Skeletal muscle satellite cell (primary cell): Measurements from ENCODE around the gene ACTL8.

ENCODE experiments used
- H3K27me3 ChIP-seq: 2 replicates; pipeline ENCODE4 v1.7.0; 2013; ENCODE audit warnings: low read length; ENCODE audit not compliant: control insufficient read depth, insufficient read depth
- H3K36me3 ChIP-seq: 2 replicates; pipeline ENCODE4 v1.7.0; 2013; ENCODE audit warnings: mild to moderate bottlenecking, control low read depth, low read length; ENCODE audit not compliant: insufficient read depth
- H3K4me1 ChIP-seq: 2 replicates; pipeline ENCODE4 v1.7.0; 2013; ENCODE audit warnings: low read length; ENCODE audit not compliant: control insufficient read depth, insufficient read depth
- H3K4me2 ChIP-seq: 2 replicates; pipeline ENCODE4 v1.7.0; 2013; ENCODE audit warnings: mild to moderate bottlenecking, low read length
- H3K4me3 ChIP-seq: 2 replicates; pipeline ENCODE4 v1.7.0; 2013; ENCODE audit warnings: low read length
- H3K9ac ChIP-seq: 2 replicates; pipeline ENCODE4 v1.7.0; 2013; ENCODE audit warnings: mild to moderate bottlenecking, low read depth, low read length, moderate library complexity
- H3K9me3 ChIP-seq: replicated peaks from 2 replicates; pipeline ENCODE4 v1.7.0; 2013; ENCODE audit warnings: mild to moderate bottlenecking, control low read depth, low read length

The ACTL8 gene

DNA sequence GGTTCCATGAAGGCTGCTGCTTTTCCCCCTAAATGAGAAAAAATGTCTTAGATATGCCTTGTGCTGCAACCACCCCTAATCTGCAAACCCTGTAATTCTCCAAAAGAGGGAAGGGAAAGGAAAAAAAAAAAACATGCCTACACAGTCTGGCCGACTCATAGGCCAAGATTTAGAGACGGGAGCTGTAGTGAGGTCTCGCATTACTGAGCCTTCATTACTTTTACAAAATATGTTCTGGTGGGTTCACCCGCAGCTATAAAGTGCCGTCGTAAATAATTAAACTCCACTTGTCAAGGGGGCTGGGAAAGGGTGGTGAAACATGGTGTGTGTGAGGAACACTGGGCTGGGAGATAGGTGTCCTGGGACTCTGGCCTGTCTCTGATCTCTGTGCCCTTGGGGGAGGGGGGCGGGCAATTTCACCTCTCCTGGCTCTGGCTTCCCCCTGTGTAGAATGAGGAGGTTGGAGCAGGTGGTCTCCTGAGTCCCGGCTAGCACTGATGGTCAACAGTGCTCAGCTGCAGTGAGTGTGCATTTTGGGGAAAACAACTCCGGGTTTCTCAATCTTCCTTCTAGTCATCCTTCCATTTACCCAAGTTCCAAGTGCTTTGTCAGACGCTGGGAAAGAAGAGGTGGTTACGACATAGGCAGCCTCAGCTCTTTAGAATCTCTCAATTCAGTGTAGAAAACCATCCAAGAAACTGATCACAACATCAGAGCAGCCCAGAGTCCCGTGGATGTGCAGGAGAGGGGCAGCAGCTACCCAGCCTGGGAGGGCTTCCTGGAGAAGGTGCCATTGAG, 82.3 kb downstream of the ACTL8 start:
- no peaks in the 10 kb centered on the region for H3K9me3 ChIP-seq
- no peak overlapping the region for H3K9ac ChIP-seq
- no peak overlapping the region for H3K4me2 ChIP-seq
- no peaks in the 10 kb centered on the region for H3K36me3 ChIP-seq
- peaks cover 47% of the 10 kb centered on the region for H3K27me3 ChIP-seq
- no peak overlapping the region for H3K4me3 ChIP-seq
- no peaks in the 10 kb centered on the region for H3K4me1 ChIP-seq

DNA sequence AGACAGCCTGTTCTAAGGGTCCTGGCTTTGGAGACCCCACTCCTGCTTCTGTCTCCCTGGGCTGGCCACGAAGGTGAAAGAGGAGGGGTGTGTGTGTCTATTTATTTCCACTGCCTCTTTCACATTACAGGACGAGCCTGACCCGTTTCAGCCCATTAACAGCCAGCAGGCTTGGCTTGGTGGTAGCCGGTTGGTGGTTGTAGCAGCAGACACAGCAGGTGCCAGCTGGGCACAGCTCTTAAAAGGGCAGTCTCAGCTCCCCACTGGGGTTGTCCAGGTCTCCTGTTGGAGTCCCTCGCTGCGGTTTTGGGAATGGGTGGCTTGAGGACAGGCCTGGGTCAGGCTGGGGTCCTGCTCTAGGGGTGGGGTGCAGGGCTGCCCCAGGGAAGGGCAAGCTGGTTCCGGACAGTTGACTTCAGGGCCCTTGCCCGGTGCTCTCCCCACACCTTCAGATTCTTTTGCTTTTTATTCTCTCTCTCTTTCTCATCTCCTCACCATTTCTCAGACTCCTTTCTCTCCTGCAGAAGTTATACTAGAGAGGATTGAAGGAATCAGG, 84.6 kb downstream of the ACTL8 start:
- peaks cover 62% of the 10 kb centered on the region for H3K27me3 ChIP-seq
- H3K9me3 ChIP-seq, result no peaks in the 10 kb centered on the region
- H3K9ac ChIP-seq, result no peak overlapping the region
- H3K4me3 ChIP-seq, result no peak overlapping the region
- H3K4me1 ChIP-seq, result no peaks in the 10 kb centered on the region
- H3K36me3 ChIP-seq, result no peaks in the 10 kb centered on the region
- H3K4me2 ChIP-seq, result no peak overlapping the region

DNA sequence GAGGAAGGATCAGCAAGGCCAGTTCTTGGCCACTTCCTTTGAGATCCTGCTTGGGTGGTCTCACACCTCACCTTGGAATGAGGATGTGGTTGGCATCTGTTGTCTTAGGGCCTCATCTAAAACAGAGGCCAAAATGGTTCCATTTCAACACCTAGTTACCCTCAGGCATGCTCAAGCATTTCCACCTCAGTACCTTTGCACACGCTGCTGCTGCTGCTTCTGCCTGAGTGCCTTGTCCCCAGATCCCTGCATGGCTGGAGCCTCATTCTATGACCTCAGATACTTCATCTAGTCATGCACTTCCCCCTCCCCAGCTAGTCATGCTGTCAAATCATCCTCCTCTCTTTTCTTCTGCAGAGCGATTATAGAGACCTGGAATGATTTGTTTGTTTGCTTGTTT, 86.8 kb downstream of the ACTL8 start:
- no peaks in the 10 kb centered on the region for H3K9me3 ChIP-seq
- no peak overlapping the region for H3K4me2 ChIP-seq
- H3K9ac ChIP-seq, result no peak overlapping the region
- peaks cover 58% of the 10 kb centered on the region for H3K27me3 ChIP-seq
- no peaks in the 10 kb centered on the region for H3K4me1 ChIP-seq
- H3K36me3 ChIP-seq, result no peaks in the 10 kb centered on the region
- H3K4me3 ChIP-seq, result no peak overlapping the region

- Histone ChIP-seq H3K9me3 (no peaks in the 10 kb centered on the region), H3K27me3 (peaks cover 60% of the 10 kb centered on the region), H3K36me3 (no peaks in the 10 kb centered on the region), H3K4me2 (no peak overlapping the region), H3K9ac (no peak overlapping the region), H3K4me3 (no peak overlapping the region), H3K4me1 (no peaks in the 10 kb centered on the region)
Observed at GRCh38 chr1:17842686-17843085, 87.6 kb downstream of the ACTL8 start.

- no peaks in the 10 kb centered on the region for H3K36me3 ChIP-seq
- no peak overlapping the region for H3K4me2 ChIP-seq
- H3K4me1 ChIP-seq, result no peaks in the 10 kb centered on the region
- no peaks in the 10 kb centered on the region for H3K9me3 ChIP-seq
- H3K4me3 ChIP-seq, result no peak overlapping the region
- peaks cover 55% of the 10 kb centered on the region for H3K27me3 ChIP-seq
- no peak overlapping the region for H3K9ac ChIP-seq
Observed at GRCh38 chr1:17844185-17844826, 89.2 kb downstream of the ACTL8 start.

GRCh38 chr1:17845583-17845982, 90.5 kb downstream of the ACTL8 start:
- no peaks in the 10 kb centered on the region for H3K4me1 ChIP-seq
- no peak overlapping the region for H3K4me2 ChIP-seq
- H3K36me3 ChIP-seq, result no peaks in the 10 kb centered on the region
- H3K9ac ChIP-seq, result no peak overlapping the region
- no peaks in the 10 kb centered on the region for H3K9me3 ChIP-seq
- peaks cover 52% of the 10 kb centered on the region for H3K27me3 ChIP-seq
- H3K4me3 ChIP-seq, result no peak overlapping the region

GRCh38 chr1:17846341-17846740, 91.2 kb downstream of the ACTL8 start:
- no peak overlapping the region for H3K9ac ChIP-seq
- H3K27me3 ChIP-seq, result peaks cover 52% of the 10 kb centered on the region
- no peaks in the 10 kb centered on the region for H3K36me3 ChIP-seq
- no peaks in the 10 kb centered on the region for H3K9me3 ChIP-seq
- no peak overlapping the region for H3K4me3 ChIP-seq
- no peaks in the 10 kb centered on the region for H3K4me1 ChIP-seq
- H3K4me2 ChIP-seq, result no peak overlapping the region

DNA sequence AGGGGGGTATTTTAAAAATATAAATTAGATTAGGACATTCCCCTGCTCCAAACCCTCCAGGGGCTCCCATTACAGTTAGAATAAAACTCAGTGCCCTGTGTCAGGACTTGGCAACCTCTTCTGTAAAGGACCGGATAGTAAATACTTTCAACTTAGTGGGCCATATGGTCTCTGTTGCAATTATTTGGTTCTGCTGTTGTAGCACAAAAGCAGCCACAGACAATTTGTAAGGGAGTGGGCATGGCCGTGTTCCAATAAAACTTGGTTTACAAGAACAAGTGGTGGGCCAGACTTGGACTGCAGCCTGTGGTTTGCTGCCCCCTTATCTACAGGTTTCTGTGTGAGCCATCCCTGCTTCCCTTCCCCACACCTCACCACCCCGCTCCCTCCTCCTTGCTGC, 92.0 kb downstream of the ACTL8 start:
- no peak overlapping the region for H3K9ac ChIP-seq
- H3K4me2 ChIP-seq, result no peak overlapping the region
- no peaks in the 10 kb centered on the region for H3K36me3 ChIP-seq
- no peaks in the 10 kb centered on the region for H3K4me1 ChIP-seq
- H3K27me3 ChIP-seq, result peaks cover 50% of the 10 kb centered on the region
- no peak overlapping the region for H3K4me3 ChIP-seq
- H3K9me3 ChIP-seq, result no peaks in the 10 kb centered on the region

GRCh38 chr1:17849216-17849615, 94.1 kb downstream of the ACTL8 start:
- Histone ChIP-seq H3K4me1 (no peaks in the 10 kb centered on the region), H3K9ac (no peak overlapping the region), H3K4me2 (no peak overlapping the region), H3K4me3 (no peak overlapping the region), H3K27me3 (peaks cover 35% of the 10 kb centered on the region), H3K36me3 (no peaks in the 10 kb centered on the region), H3K9me3 (no peaks in the 10 kb centered on the region)

- no peak overlapping the region for H3K4me2 ChIP-seq
- no peak overlapping the region for H3K9ac ChIP-seq
- peaks cover 21% of the 10 kb centered on the region for H3K27me3 ChIP-seq
Observed at GRCh38 chr1:17851056-17851455, 95.9 kb downstream of the ACTL8 start.

DNA sequence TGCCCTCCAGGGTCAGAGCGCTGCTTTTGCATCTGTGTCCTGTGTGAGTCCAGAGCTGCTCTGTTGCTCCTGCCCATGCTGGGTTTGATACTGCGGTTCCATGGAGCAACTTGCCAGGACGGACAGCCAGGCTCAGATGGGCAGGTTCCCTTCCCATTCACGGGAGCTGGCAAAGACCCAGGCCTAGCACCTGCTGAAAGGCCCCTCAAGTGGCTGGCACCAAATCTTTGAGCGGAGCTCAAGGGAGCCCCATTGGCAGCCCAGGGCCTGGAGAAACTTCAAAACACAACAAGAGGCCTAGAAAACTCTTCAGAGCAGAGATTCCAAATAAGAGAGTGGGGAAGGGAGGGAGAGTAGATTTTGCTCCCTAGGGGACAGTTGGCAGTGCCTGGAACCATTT, 97.2 kb downstream of the ACTL8 start:
- Histone ChIP-seq H3K9ac (no peak overlapping the region), H3K36me3 (no peaks in the 10 kb centered on the region), H3K4me3 (no peak overlapping the region), H3K27me3 (peaks cover 16% of the 10 kb centered on the region), H3K4me2 (no peak overlapping the region), H3K4me1 (no peaks in the 10 kb centered on the region), H3K9me3 (no peaks in the 10 kb centered on the region)

More at GRCh38 chr1:17851056-17851455, 95.9 kb downstream of the ACTL8 start:
- no peak overlapping the region for H3K4me3 ChIP-seq
- no peaks in the 10 kb centered on the region for H3K4me1 ChIP-seq
- H3K9me3 ChIP-seq, result no peaks in the 10 kb centered on the region
- no peaks in the 10 kb centered on the region for H3K36me3 ChIP-seq
